ENCODE results near the gene DHX29.

Gene DHX29

GRCh38 chr5:55308254-55308836, 851 bp upstream of the DHX29 start:
- DNase-seq, result peak; percentile 17

- no peak for DNase-seq
Observed at GRCh38 chr5:55306641-55307382, 682 bp downstream of the DHX29 start.

DNA sequence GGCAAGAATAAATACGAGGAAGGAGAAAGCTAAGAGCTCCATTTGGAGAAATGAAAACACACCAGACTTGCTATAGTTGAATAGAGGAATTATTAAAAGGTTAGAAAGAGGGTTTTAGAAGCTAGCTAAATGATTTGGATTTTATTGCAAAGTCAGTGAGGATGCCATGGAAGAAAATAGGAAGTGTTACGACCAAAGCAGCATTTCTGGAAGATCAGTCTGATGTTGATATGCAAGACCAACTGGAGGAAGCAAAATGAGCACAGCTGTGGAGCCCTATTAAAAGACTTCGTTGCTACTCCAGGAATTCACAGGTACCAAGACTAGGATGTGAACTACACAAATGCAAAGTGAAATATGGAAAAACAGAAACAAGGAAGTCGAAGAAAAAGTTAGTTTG, 2.1 kb downstream of the DHX29 start:
- DNase-seq, result no peak

DNA sequence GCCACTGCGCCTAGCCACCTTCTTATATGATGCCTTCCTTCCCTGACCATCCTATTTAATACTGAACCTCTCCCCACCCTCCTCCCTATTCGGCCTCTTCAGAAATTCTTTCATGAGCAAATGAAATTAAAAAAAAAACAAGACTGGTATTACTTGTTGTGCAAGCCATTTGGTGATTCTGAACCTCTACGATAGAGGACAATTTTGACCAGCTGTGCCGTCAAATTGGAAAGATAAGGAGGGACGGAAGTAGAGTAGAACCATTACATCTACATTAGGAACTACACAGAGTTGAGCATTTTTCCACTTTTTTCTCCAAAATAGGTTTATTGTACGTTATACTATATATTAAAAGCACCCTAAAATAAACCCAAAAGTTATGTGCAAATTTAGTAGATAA, 2.9 kb downstream of the DHX29 start:
- no peak for DNase-seq

DNA sequence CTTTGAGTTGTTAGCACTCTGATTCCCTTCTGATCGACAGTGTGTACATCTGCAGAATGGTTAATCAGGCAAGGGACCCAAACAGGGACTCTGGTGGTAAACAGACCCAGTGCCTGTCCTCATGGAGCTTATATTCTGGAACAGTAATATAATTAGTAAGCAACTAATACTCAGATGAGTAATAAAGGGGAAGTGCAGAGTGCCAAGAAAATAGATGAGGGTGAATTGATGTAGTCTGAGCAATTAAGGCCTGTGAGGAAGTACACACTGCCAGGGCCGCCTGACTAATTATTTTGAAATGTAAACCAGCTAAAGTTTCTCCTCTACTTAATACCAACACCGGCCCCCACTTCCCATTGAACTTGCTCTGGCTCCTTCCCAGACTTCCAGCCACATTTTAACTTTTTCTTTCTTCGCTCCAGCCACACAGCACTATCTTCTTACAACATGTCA, 4.2 kb downstream of the DHX29 start:
- no peak for DNase-seq

DNA sequence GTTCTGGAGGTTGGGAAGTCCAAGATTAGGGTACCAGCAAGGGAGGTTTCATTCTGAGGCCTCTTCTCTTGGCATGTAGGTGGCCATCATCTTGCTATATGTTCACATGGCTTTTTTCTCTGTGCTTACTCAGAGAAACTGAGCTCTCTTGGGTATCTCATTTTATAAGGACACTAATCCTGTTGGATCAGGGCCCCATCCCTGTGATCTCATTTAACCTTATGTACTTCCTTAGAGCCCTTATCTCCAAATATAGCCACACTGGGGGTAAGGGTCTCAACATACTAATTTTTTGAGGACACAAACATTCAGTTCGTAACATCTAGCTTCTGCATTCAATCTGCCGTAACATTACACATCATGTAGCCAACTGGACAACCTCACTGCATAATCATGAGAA, 6.6 kb downstream of the DHX29 start:
- no peak for DNase-seq

DNA sequence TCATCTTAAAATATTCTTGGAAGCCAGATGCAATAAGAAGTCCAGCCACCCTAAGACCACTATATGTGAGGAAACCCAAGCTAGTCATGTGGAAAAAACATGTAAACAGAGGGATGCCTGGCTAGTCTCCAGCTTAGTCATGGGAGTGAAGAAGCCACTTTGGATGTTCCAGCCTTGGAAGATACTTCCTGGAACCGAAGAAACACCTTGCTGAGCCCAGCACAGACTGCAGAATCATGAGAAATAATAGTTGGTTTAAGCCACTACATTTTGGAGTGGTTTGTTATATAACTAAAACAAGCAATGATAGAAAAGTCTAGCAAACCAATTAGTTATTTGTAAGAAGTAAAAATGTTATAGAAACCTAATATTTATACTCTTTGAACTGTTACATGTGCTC, 12.6 kb downstream of the DHX29 start:
- DNase-seq, result no peak

DNA sequence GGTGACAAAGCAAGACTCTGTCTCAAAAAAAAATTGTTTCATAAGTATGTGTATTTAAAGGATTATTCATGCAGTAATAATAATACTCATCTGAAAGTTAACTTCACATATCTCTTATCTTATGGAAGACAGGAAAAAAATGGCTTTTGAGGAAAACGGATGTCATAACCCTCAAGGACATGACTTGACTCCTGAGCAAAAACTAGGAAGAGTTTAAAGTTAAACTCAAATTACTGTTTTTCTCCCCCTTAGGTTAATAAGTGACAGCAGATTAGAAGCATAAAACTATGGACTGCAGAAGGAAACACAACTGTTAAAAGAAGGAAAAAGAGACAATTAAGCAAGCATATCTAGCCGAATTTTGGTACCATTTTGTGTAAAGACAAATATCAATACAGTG, 16.5 kb downstream of the DHX29 start:
- no peak for DNase-seq

DNA sequence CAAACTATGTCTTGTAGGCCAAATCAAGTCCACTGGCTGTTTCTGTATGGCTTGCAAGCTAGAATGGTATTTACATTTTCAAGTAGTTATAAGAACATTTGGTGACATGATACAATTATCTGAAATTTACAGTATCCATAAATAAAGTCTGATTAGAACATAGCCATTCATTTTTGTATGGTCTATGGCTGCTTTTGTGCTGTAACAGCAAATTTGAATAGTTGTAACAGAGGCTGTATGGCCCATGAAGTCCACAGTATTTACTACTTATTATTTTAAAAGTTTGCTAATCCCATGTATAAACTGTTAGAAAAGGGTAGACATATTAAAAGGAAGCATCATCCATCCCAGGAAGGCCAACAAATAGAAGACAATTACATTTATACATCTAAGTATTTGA, 17.7 kb downstream of the DHX29 start:
- DNase-seq, result no peak

DNA sequence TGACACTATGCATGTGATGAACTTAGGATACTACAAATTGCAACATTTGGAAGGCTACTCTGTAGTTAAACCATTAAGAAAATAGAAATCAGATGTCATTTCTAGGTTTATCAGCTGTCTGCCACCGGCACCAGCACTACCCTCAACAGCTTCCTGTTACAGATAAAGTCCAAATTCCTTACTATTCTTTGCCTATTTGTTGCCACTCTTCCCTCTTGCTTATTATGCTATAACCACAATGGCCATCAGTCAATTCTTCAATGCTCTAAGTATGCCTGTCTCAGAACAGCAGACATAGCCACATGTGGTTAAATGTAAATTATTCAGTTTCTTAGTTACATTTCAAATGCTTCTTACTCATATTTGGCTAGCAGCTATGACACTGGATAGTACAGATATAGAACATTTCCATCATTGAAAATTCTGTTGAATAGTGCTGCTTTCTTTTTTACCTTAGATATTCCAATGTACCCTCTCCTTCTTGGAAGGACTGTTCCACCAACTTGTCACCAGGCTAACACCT, 21.0 kb downstream of the DHX29 start:
- no peak for DNase-seq

DNA sequence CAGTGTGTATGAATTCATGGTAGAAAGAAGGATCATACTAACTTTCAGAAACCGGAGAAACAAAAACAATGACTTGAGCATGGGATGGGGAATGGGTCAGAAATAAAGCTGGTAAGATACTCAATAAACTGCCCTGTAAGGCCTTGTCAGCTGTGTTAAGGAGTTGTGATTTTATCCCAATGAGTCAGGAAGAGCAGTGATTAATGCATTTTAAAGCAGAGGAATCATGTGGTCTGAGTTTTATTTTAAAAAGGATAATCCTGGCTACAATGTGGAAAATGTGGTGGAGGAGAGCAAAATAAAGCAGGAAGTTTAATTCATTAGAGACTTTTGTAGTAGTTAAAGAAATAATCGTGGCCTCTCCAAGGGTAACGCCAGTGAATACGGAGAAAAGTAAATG, 28.7 kb downstream of the DHX29 start:
- DNase-seq, result no peak

DNA sequence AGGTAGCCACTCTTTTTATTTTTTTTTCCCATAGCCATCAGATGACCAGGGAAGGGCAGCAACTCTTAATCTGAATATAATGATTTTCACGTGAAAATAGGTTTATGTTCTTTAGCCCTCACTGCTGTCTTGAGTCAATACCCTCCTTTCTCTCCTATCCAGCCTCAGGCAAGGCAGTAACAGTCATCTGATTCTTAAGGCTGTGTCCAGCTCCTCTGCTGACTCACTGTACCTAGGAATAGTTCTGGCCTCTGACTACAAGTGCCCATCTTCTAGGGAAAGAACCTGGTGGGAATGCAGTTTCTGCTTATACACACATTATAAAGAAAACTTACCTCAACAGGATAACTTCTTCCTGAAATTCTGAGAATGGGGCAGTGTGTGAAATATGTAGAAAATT, 30.7 kb downstream of the DHX29 start:
- no peak for DNase-seq

- DNase-seq, result no peak
Observed at GRCh38 chr5:55258339-55258738, 49.2 kb downstream of the DHX29 start.

DNA sequence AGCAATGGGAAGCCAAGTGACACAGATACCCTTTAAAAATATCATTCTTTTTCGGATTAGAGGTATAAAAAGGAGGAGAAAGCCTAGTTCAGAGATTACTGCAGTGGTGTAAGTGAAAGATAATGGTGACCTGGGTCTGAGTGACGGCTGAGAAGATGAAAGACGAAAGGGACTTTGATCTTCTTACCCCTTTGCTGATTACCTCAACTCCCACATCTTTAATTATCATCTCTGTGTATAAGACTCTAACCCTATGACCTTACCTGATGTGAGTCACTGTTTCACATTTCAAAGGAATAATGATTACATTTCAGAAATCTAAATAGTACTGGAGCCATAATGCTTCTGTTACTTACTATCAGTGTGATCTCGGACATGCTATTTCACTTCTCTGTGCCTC, 52.7 kb downstream of the DHX29 start:
- no peak for DNase-seq

- DNase-seq, result no peak
Observed at GRCh38 chr5:55250064-55250463, 57.4 kb downstream of the DHX29 start.

GRCh38 chr5:55241746-55242145, 65.7 kb downstream of the DHX29 start:
- DNase-seq, result no peak

GRCh38 chr5:55236800-55237199, 70.7 kb downstream of the DHX29 start:
- no peak for DNase-seq

DNA sequence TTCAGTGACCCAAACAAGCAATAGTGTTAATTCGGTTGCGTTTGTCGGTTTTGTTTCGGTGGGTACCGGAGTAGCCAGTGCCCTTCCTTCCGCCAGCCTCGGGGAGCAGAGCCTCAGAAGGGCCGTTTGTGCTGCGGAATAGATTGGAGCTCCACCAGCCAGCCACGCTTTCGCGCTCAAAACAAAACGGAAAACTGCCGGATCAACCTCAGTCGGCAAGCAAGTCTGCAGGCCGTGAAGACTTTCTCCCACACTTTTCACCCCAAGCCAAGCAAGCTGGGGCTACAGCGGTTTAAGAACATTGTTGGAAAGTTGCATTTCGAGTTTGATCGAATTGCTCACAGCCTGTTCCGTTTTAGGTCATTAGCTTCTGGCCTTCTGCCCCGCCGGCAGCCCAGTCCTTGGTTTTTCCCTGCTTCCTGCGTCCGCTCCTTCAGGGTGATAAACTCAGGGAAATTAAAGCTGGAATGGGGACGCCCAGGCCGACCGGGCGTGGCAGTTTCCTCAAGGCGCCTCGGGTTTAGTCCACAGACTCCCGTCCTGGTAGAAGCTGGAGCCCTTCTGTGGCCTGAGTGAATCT, 73.3 kb downstream of the DHX29 start:
- DNase-seq, result no peak

- DNase-seq, result peak; percentile 55
Observed at GRCh38 chr5:55232985-55233928, 74.2 kb downstream of the DHX29 start, which contains the start of gene CCNO. Gene CCNO, minus strand, starts transcription at chr5:55233608. Its CDS starts 85 bp downstream, at chr5:55233523.

GRCh38 chr5:55232271-55232984, 75.1 kb downstream of the DHX29 start:
- no peak for DNase-seq

- no peak for DNase-seq
Observed at GRCh38 chr5:55231919-55232270, 75.6 kb downstream of the DHX29 start.
